Endothelial cell of umbilical vein (primary cell): ENCODE data around the gene CKB.

Experiments used
- EZH2 ChIP-seq: IDR thresholded peaks from 2 replicates; pipeline ENCODE4 v1.6.1; 2012; ENCODE audit warnings: borderline replicate concordance, low read depth, mild to moderate bottlenecking, moderate library complexity, low read length, inconsistent platforms; ENCODE audit not compliant: severe bottlenecking
- FOS ChIP-seq: IDR thresholded peaks from 2 replicates; pipeline ENCODE4 v1.6.1; 2011; ENCODE audit warnings: mild to moderate bottlenecking, low read length, moderate library complexity, borderline replicate concordance; ENCODE audit not compliant: insufficient read depth
- JUN ChIP-seq: IDR thresholded peaks from 2 replicates; pipeline ENCODE4 v1.6.1; 2011; ENCODE audit warnings: borderline replicate concordance, low read depth; ENCODE audit not compliant: insufficient read length, insufficient read depth
- MYC ChIP-seq: IDR thresholded peaks from one replicate; pipeline ENCODE4 v1.6.1; 2011; ENCODE audit warnings: mild to moderate bottlenecking, low read depth, low read length
- POLR2A ChIP-seq: IDR thresholded peaks from 2 replicates; pipeline ENCODE4 v1.6.1; 2012; ENCODE audit warnings: low read depth, mild to moderate bottlenecking, control low read depth, low read length
- POLR2AphosphoS5 ChIP-seq: IDR thresholded peaks from 2 replicates; pipeline ENCODE4 v1.6.1; 2012; ENCODE audit warnings: low read depth, mild to moderate bottlenecking, control low read depth, low read length, moderate library complexity; ENCODE audit not compliant: insufficient read depth
- TF ChIP-seq, protein P1 (sequence below), 2 donors: IDR thresholded peaks; 1 replicate in 1 of 2; 2 replicates in 1 of 2; pipeline ENCODE4 v1.5.1; 2011; ENCODE audit warnings: low read length in 2 of 2, mild to moderate bottlenecking in 2 of 2, moderate library complexity in 2 of 2, control low read depth in 1 of 2, inconsistent platforms in 1 of 2, low read depth in 1 of 2; ENCODE audit not compliant: insufficient read depth in 1 of 2; ENCODE audit errors: extremely low read depth in 1 of 2
- TF ChIP-seq, protein P2 (sequence below): IDR thresholded peaks from 2 replicates; pipeline ENCODE4 v1.6.1; 2011; ENCODE audit not compliant: insufficient read depth, insufficient read length

DNA sequence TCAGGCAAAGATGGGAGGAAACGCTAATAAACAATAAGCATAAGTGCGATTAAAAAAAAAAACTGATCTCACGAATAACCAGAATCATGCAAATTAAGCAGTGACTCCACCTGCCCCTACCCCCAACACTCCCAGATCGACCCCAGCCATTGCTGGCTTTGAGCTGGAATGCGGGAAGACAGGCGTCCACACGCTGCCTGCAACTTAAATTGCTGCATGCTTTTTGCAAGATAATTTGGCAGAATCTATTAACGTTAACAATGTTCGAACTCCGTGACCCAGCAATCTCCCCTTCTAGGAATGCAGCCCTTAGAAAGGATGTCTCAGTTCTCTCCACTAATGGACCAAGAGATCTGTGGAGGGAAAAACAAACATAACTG lies 935 bp upstream of the CKB start:
- TF ChIP-seq, protein P1, sequence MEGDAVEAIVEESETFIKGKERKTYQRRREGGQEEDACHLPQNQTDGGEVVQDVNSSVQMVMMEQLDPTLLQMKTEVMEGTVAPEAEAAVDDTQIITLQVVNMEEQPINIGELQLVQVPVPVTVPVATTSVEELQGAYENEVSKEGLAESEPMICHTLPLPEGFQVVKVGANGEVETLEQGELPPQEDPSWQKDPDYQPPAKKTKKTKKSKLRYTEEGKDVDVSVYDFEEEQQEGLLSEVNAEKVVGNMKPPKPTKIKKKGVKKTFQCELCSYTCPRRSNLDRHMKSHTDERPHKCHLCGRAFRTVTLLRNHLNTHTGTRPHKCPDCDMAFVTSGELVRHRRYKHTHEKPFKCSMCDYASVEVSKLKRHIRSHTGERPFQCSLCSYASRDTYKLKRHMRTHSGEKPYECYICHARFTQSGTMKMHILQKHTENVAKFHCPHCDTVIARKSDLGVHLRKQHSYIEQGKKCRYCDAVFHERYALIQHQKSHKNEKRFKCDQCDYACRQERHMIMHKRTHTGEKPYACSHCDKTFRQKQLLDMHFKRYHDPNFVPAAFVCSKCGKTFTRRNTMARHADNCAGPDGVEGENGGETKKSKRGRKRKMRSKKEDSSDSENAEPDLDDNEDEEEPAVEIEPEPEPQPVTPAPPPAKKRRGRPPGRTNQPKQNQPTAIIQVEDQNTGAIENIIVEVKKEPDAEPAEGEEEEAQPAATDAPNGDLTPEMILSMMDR (IDR thresholded peaks at IDR 0.05; ENCODE audit: extremely low read depth in 1 of 2, insufficient read depth in 1 of 2, low read depth in 1 of 2, low read length in 2 of 2): no peak
- TF ChIP-seq FOS: no peak
- TF ChIP-seq POLR2A: no peak
- no peak for TF ChIP-seq JUN
- TF ChIP-seq, protein P2, sequence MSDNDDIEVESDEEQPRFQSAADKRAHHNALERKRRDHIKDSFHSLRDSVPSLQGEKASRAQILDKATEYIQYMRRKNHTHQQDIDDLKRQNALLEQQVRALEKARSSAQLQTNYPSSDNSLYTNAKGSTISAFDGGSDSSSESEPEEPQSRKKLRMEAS: no peak
- no peak for TF ChIP-seq POLR2AphosphoS5
- peak; percentile 42 for TF ChIP-seq EZH2
- no peak for TF ChIP-seq MYC
